Measurements from ENCODE around the gene C3orf18.

- TF ChIP-seq POLR2A (IDR thresholded peaks at IDR 0.05), result no peak
- no peak for TF ChIP-seq CTCF (IDR thresholded peaks at IDR 0.05)
These were observed 9.8 kb upstream of the C3orf18 start for GRCh38 chr3:50577348-50577747.

All from Peyer's patch (tissue), 4 donors.